Stimulated activated CD4-positive, alpha-beta T cell treated with anti-CD3 and anti-CD28 coated beads, Interleukin-15, amount 100 ng/mL, for 1 hour (primary cell): ENCODE measurements around the gene PLCB1.

Source experiments
- DNase-seq, 2 donors: peaks; one replicate each; pipeline ENCODE4 v3.0.0-alpha.2; 2020; ENCODE audit warnings: low read depth in 1 of 2, low spot score in 1 of 2

The PLCB1 gene

GRCh38 chr20:8210749-8211148 is 78.7 kb downstream of the PLCB1 start:
- DNase-seq, result no peak

GRCh38 chr20:8212286-8212685 is 80.2 kb downstream of the PLCB1 start:
- no peak for DNase-seq

GRCh38 chr20:8213270-8213669 is 81.2 kb downstream of the PLCB1 start:
- no peak for DNase-seq

- no peak for DNase-seq
These were observed 81.9 kb downstream of the PLCB1 start for GRCh38 chr20:8213831-8214587.

- DNase-seq, result no peak
These were observed 83.3 kb downstream of the PLCB1 start for GRCh38 chr20:8215361-8215781.

- no peak for DNase-seq
These were observed 84.5 kb downstream of the PLCB1 start for GRCh38 chr20:8216375-8217200.

GRCh38 chr20:8218861-8219260 is 86.8 kb downstream of the PLCB1 start:
- no peak for DNase-seq

GRCh38 chr20:8219403-8219802 is 87.3 kb downstream of the PLCB1 start:
- DNase-seq, result no peak

- no peak for DNase-seq
These were observed 88.7 kb downstream of the PLCB1 start for GRCh38 chr20:8220716-8221115.

GRCh38 chr20:8221887-8222419 is 89.9 kb downstream of the PLCB1 start:
- no peak for DNase-seq

GRCh38 chr20:8223091-8223870 is 91.2 kb downstream of the PLCB1 start:
- DNase-seq, result no peak

- DNase-seq, result no peak
These were observed 93.6 kb downstream of the PLCB1 start for GRCh38 chr20:8225658-8226057.

GRCh38 chr20:8226106-8226505 is 94.0 kb downstream of the PLCB1 start:
- no peak for DNase-seq

GRCh38 chr20:8227293-8227692 is 95.2 kb downstream of the PLCB1 start:
- no peak for DNase-seq

GRCh38 chr20:8228315-8228714 is 96.2 kb downstream of the PLCB1 start:
- DNase-seq, result no peak

- no peak for DNase-seq
These were observed 97.0 kb downstream of the PLCB1 start for GRCh38 chr20:8229090-8229489.

GRCh38 chr20:8231038-8231437 is 99.0 kb downstream of the PLCB1 start:
- no peak for DNase-seq

- DNase-seq, result no peak
These were observed 100.3 kb downstream of the PLCB1 start for GRCh38 chr20:8232332-8232731.

- DNase-seq, result no peak
These were observed 102.5 kb downstream of the PLCB1 start for GRCh38 chr20:8234580-8234979.

- DNase-seq, result no peak
These were observed 110.0 kb downstream of the PLCB1 start for GRCh38 chr20:8242066-8242465.
